ENCODE measurements around the gene ANGPTL3. TPM values are rescaled to one million over a fixed set of nuclear protein-coding genes. Genes with fewer than 3 reads are reported as not detected.

ANGPTL3 gene
- total RNA-seq (2014; rRNA removed; shearing (Covaris generic)) = not detected in 2 replicates

GRCh38 chr1:62597281-62597680 lies at the start of gene ANGPTL3:
Gene ANGPTL3 (plus strand): TSS chr1:62597520. CDS start chr1:62597567, 47 bp downstream.

Other genes starting within 250 kb of the ANGPTL3 start
- 56.0 and 57.8 TPM in 2 replicates for gene USP1, start 160.5 kb upstream of the ANGPTL3 start, total RNA-seq (2014; rRNA removed; shearing (Covaris generic))
- gene DOCK7, start 90.9 kb downstream of the ANGPTL3 start, total RNA-seq (2014; rRNA removed; shearing (Covaris generic)) = 52.4 and 68.0 TPM in 2 replicates
- gene ATG4C, start 186.6 kb downstream of the ANGPTL3 start, total RNA-seq (2014; rRNA removed; shearing (Covaris generic)) = 5.4 and 11.1 TPM in 2 replicates